Stimulated activated CD4-positive, alpha-beta T cell treated with anti-CD3 and anti-CD28 coated beads, Interleukin-12 subunit alpha, Interleukin-12 subunit beta, amount 100 ng/mL, for 24 hours (primary cell): Measurements from ENCODE around the gene ATP10B.

Experiments used
- DNase-seq, 2 experiments: peaks; one replicate each; pipeline ENCODE4 v3.0.0-alpha.2; 2020; ENCODE audit warnings: low read depth in 2 of 2

The ATP10B gene

GRCh38 chr5:160685695-160686094 lies 166.3 kb downstream of the ATP10B start:
- no peak for DNase-seq

GRCh38 chr5:160685219-160685618 lies 166.8 kb downstream of the ATP10B start:
- no peak for DNase-seq

- DNase-seq = no peak
Measured at GRCh38 chr5:160679567-160680309, 172.3 kb downstream of the ATP10B start.

GRCh38 chr5:160675988-160676387 lies 176.0 kb downstream of the ATP10B start:
- no peak for DNase-seq

DNA sequence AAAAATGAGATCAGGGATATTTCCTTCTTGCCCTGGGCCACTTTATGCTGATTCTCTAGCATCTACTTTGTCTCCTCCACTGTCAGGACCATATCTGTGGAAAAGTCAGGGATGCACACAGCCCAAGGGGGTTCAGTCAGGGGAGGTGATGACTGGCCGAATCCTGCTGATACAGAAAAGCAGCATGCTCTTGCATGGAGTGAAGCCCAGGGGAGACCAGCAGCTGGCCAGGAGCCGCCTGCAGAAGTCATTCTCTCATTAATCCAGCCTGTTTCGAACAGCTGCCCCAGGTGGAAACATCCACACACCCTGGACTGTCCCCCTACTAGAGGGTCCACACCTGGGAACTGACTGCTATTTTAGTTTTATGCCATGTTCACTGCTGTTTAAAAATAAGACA lies 177.1 kb downstream of the ATP10B start:
- no peak for DNase-seq

GRCh38 chr5:160672521-160672920 lies 179.5 kb downstream of the ATP10B start:
- DNase-seq = no peak

DNA sequence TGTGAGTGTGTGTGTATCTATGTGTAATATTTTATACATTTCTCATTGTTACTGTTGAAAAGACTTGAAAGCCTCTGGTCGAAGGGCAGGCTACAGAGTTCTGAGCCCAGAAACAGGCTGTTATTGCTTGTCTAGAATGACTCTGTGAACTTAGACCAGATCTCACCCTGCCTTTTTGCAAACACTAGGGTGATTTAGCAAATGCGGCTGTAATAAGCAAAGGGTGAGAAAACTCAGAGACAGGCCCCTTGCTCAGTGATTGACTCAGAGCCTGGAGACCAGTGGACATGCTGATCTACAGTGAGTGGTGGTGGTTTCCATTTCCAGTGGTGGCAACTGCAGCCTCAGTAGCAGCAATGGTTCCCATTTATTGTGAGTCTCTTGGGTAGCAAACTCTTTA lies 183.7 kb downstream of the ATP10B start:
- DNase-seq = no peak

DNA sequence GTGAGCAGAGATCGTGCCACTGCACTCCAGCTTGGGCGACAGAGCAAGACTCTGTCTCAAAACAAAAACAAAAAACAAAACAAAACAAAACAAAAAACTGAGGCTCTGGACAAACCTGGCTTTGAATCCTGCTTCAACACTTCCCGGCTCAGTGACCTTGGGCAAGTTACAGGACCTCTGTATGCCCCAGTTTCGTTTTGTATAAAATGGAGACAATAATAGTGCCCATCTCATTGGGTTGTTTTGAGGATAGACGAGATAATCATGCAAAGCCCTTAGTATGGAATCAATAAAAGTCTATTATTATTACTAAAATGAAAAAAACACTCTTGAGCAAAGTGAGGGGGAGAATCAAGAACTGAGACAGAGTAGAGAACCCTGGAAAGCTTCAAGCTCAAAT lies 184.9 kb downstream of the ATP10B start:
- no peak for DNase-seq

DNA sequence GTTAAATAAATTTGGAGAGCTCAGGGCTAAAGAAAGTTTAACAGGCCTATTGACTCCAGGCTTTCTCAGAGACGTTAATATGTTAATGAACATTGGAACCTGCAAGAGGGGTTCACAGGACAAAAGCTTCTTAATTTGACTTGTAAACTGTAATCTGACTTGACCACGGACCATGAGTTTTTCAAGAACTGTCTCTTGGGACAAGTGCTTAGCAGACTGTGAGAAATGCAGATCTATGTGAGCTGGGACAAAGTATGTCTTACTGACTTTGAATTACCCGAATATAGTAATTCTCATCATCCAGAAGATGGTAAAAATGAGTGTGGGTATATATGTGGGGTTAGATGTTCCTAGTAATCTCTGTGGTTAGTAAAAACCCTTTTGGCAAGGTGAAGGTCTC lies 186.6 kb downstream of the ATP10B start:
- DNase-seq = no peak

DNA sequence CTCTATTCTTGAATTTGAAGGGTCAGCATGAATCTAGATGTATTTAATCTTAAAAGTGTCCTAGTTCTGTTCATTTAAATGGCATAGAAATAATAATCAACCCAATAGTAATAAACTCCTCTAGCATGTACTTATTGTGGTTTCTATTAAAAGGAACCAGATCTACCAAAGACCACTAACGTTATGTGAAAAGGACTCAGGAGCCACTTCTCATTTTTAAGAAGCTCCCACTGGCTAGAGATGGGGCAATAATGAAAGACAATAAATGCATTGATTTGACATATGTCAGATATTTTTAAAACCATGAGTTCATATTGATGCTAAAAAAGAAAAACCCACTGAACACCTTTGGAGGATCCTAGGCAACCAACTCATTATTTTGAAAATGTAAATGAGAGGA lies 191.9 kb downstream of the ATP10B start:
- no peak for DNase-seq

DNA sequence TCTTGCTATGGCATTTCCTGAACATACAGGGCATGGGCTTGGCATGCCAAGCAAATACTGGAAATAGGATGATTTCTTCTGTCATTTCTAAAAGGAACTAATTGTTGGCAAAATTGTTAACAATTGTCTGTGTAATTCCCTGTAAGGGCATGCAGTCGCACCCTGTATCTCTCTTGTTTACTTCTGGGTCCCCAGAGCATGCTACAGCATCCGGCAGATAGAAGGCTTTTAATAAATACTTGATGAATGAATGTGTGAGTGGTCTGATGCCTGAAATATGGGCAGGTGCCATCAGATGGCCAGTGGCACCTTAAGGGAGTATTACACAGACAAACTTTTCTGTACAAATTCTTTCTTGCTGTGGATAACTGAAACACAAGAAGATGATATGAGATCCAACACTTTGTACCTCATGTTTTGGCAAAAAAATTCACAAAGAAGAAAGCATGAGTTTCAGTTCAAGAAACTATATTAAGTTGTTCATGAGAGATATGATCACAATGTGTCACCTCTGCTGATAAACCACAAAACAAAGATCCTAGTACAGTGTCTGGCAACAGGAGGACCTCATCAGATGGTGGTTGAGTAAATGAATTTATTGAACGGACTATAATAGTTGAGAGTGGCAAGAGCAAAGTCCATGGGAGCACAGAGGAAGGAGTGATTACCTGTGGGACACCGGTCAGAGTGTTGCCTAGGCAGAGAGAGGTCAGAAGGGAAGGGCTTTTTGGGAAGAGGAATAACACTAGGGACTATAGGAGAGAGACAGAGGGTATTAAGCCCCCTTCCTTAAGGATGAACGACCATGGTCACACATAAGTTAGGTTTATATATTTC lies 194.2 kb downstream of the ATP10B start:
- DNase-seq = no peak

- DNase-seq = no peak
Measured at GRCh38 chr5:160657068-160657507, 194.9 kb downstream of the ATP10B start.

GRCh38 chr5:160655717-160656116 lies 196.3 kb downstream of the ATP10B start:
- no peak for DNase-seq

DNA sequence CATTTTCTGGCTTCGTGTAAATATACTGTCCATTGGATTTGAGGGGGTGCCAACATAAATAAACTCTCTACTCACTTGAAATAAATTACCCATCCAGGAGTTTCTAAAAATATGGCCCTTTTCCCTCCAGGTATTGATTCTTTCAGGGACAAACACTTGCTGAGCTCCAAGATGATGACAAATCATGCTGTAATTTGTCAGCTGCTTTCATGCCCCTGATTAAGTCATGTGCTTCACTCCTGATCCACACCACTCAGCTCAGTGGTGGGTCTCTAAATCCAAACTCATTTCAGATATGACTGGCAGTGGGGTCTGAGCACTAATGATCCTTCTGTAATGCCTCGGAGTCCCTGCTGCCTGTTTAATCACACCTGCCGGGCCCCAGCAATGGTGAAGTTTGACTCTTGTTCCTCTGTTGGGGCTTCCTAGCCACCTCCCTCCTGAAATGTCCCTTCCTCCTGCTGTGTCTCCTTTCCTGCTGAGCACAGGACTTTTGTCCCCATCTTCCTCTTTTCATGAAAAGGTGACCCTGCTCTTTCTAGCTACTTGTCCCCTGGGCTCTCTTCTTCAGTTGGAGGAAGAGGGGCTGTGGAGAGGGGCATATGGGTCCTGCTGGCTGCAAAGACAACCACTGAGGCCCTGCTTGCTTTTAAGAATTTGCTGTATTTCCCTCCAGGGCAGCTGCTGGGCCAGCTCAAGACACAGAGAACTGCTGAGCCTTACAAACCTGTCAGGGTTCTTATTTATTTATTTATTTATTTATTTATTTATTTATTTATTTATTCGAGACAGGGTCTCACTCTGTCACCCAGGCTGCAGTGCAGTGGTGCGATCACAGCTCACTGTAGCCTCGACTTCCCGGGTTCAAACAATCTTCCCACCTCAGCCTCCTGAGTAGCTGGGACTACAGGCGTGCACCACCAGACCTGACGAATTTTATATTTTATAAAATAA lies 200.0 kb downstream of the ATP10B start:
- DNase-seq = no peak

GRCh38 chr5:160649304-160649703 lies 202.7 kb downstream of the ATP10B start:
- DNase-seq = no peak

DNA sequence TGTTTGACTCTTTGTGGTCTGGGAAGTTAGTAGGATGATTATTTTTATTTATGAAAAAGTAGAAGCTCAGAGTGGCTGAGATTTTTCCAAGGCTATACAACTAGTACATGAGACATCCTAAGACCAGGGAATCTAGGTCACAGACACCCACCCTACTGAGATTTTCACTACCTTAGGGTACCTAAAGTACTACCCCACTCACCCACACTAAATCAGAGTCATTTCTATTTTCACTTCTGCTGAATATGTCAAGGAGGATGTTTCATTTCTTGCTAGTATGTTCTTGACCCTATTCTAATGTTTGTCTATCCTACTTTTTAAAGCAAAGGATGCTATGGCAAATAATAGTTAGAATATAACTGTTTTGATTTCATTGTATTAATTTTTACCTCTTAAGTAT lies 206.0 kb downstream of the ATP10B start:
- DNase-seq = no peak

DNA sequence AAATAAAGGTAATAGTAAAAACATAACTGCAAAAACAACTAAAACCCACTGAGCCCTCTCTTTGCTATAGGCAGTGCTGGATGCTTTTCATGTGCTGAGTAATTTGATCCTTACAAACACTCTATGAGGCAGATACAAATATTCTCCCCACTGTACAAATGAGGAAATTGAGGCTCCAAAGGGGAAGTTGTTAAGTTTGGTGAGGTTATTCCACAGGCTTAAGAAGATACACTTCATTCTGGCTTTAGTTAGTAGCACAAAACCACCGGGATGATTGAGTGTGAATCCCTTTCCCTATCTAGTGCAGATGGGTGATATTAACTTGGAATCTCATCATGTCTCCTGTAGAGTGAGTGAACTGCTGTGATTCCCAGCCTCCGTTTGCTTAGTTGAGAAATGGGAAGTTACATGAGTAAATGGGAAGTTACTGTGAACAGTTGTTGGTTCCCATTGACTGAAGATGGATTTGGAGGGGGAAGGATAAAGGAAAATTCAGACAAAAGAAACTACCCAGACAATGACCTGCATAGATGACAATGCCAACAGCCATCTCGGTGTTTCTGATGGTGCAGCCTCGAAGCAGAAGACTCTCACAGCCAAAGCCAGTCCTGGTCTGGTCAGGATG lies 208.3 kb downstream of the ATP10B start:
- no peak for DNase-seq

GRCh38 chr5:160641405-160641804 lies 210.6 kb downstream of the ATP10B start:
- DNase-seq = no peak

GRCh38 chr5:160640406-160640805 lies 211.6 kb downstream of the ATP10B start:
- DNase-seq = no peak

GRCh38 chr5:160638161-160638742 lies 213.8 kb downstream of the ATP10B start:
- no peak for DNase-seq
